ENCODE data around the gene EVI2B.
"Not testable (repeated sequence)": the region's sequence is repeated elsewhere in the genome, so short reads cannot be mapped to it uniquely, and the experiment has no call there.

EVI2B gene

GRCh38 chr17:31269036-31269577 lies 44.7 kb downstream of the EVI2B start:
- H3K27ac ChIP-seq: no peak overlapping the region
- TF ChIP-seq ZFX (IDR thresholded peaks at IDR 0.05) (no peak), CTCF (conservative IDR thresholded peaks at IDR 0.05) (no peak)

- peak; percentile 43 for TF ChIP-seq CTCF (conservative IDR thresholded peaks at IDR 0.05)
- TF ChIP-seq ZFX (IDR thresholded peaks at IDR 0.05): no peak
- no peak overlapping the region for H3K27ac ChIP-seq
Measured at GRCh38 chr17:31266042-31266441, 47.8 kb downstream of the EVI2B start.

GRCh38 chr17:31262923-31263322 lies 50.9 kb downstream of the EVI2B start:
- H3K27ac ChIP-seq: not testable (repeated sequence)

- H3K27ac ChIP-seq: no peak overlapping the region
- TF ChIP-seq ZFX (IDR thresholded peaks at IDR 0.05) (no peak), CTCF (conservative IDR thresholded peaks at IDR 0.05) (no peak)
Measured at GRCh38 chr17:31261601-31262000, 52.3 kb downstream of the EVI2B start.

GRCh38 chr17:31260151-31260550 lies 53.7 kb downstream of the EVI2B start:
- TF ChIP-seq CTCF (conservative IDR thresholded peaks at IDR 0.05) (no peak), ZFX (IDR thresholded peaks at IDR 0.05) (no peak)
- H3K27ac ChIP-seq: no peak overlapping the region

- H3K27ac ChIP-seq: no peak overlapping the region
Measured at GRCh38 chr17:31256936-31257335, 56.9 kb downstream of the EVI2B start.

GRCh38 chr17:31254654-31255053 lies 59.2 kb downstream of the EVI2B start:
- no peak overlapping the region for H3K27ac ChIP-seq
- TF ChIP-seq ZFX (IDR thresholded peaks at IDR 0.05) (no peak), CTCF (conservative IDR thresholded peaks at IDR 0.05) (no peak)

More at GRCh38 chr17:31256936-31257335, 56.9 kb downstream of the EVI2B start:
- TF ChIP-seq CTCF (conservative IDR thresholded peaks at IDR 0.05): no peak
- no peak for TF ChIP-seq ZFX (IDR thresholded peaks at IDR 0.05)

Data from C4-2B (cell line).